H1 (cell line): ENCODE measurements around the gene ZNF598. TPM values are rescaled to one million over a fixed set of nuclear protein-coding genes. Genes with fewer than 3 reads are reported as not detected.

ENCODE experiments used
- CTCF ChIA-PET: fragments of 300-600 bp; sonication (Branson Sonifier 250); formaldehyde crosslinking; loops from one replicate; lab custom pipeline; 2021; ENCODE audit not compliant: partially characterized antibody; lab: Charles Lee
- POLR2A ChIA-PET: fragments of 300-600 bp; sonication (Branson Sonifier 250); formaldehyde crosslinking; loops from one replicate; lab custom pipeline; 2021; ENCODE audit warnings: inconsistent platforms; ENCODE audit not compliant: partially characterized antibody; lab: Charles Lee
- DNase-seq, 2 experiments: peaks; one replicate each; pipeline versions ENCODE4 v3.0.0 to v3.0.0-alpha.2; 2010 to 2022; ENCODE audit warnings: low spot score in 2 of 2, low read depth in 1 of 2, mixed read lengths in 1 of 2
- FAIRE-seq: peaks from 2 replicates; lab custom pipeline; 2011; peaks lifted over from hg19 to GRCh38; lab: Jason Lieb, UNC
- H2AFZ ChIP-seq: 2 replicates; pipeline ENCODE4 v1.8.1; 2012; ENCODE audit warnings: low read length, inconsistent platforms
- H2AK5ac ChIP-seq: 2 replicates; pipeline ENCODE4 v1.6.1; 2013; ENCODE audit warnings: low read depth, low read length
- H2BK120ac ChIP-seq: replicated peaks from 2 replicates; pipeline ENCODE3; 2013; ENCODE audit warnings: low read depth, low read length, inconsistent platforms
- H2BK12ac ChIP-seq: 2 replicates; pipeline ENCODE4 v1.6.1; 2013; ENCODE audit warnings: low read depth, low read length
- H2BK15ac ChIP-seq: 2 replicates; pipeline ENCODE4 v1.6.1; 2013; ENCODE audit warnings: low read length
- H2BK20ac ChIP-seq: 2 replicates; pipeline ENCODE4 v1.6.1; 2013; ENCODE audit warnings: low read length
- H2BK5ac ChIP-seq: 2 replicates; pipeline ENCODE4 v1.6.1; 2013; ENCODE audit warnings: low read depth, low read length
- H3K14ac ChIP-seq: 2 replicates; pipeline ENCODE4 v1.6.1; 2013; ENCODE audit warnings: inconsistent platforms; ENCODE audit not compliant: insufficient read length
- H3K18ac ChIP-seq: 2 replicates; pipeline ENCODE4 v1.6.1; 2013; ENCODE audit warnings: low read length; ENCODE audit errors: extremely low read depth
- H3K23ac ChIP-seq: 2 replicates; pipeline ENCODE4 v1.6.1; 2013; ENCODE audit warnings: inconsistent platforms; ENCODE audit not compliant: insufficient read length
- H3K23me2 ChIP-seq: 2 replicates; pipeline ENCODE4 v1.6.1; 2013; ENCODE audit warnings: low read depth, low read length
- H3K27ac ChIP-seq: 2 replicates; pipeline ENCODE4 v1.6.1; 2011; ENCODE audit warnings: low read depth, low read length, inconsistent platforms
- H3K27me3 ChIP-seq, 4 experiments: replicated peaks in 1 of 4; 1 replicate in 1 of 4; 2 replicates in 3 of 4; pipeline versions ENCODE4 v1.6.1 to v1.8.1; 2011 to 2013; ENCODE audit warnings: low read length in 3 of 4, mild to moderate bottlenecking in 3 of 4, inconsistent platforms in 2 of 4, mixed read lengths in 2 of 4, moderate library complexity in 1 of 4; ENCODE audit not compliant: control insufficient read depth in 3 of 4, insufficient read depth in 3 of 4; ENCODE audit errors: extremely low read depth in 1 of 4
- H3K36me3 ChIP-seq, 4 experiments: 2 replicates each; pipeline versions ENCODE4 v1.6.1 to v1.8.1; 2011 to 2013; ENCODE audit warnings: mild to moderate bottlenecking in 4 of 4, low read length in 3 of 4, moderate library complexity in 2 of 4, control low read depth in 1 of 4, inconsistent platforms in 1 of 4; ENCODE audit not compliant: insufficient read depth in 4 of 4, control insufficient read depth in 2 of 4
- H3K4ac ChIP-seq: replicated peaks from 2 replicates; pipeline ENCODE3; 2013; ENCODE audit warnings: low read length, low read depth, mixed read lengths, inconsistent platforms; ENCODE audit not compliant: insufficient read length
- H3K4me1 ChIP-seq, 4 experiments: replicated peaks in 1 of 4; 1 replicate in 1 of 4; 2 replicates in 3 of 4; pipeline versions ENCODE4 v1.6.1 to v1.8.1; 2011 to 2013; ENCODE audit warnings: low read length in 3 of 4, inconsistent platforms in 2 of 4, mixed read lengths in 1 of 4; ENCODE audit not compliant: insufficient read depth in 4 of 4, control insufficient read depth in 3 of 4
- H3K4me2 ChIP-seq, 2 experiments: 2 replicates each; pipeline versions ENCODE4 v1.6.1 to v1.8.1; 2011 to 2013; ENCODE audit warnings: low read depth in 2 of 2, low read length in 2 of 2, control low read depth in 1 of 2, inconsistent platforms in 1 of 2, mild to moderate bottlenecking in 1 of 2; ENCODE audit not compliant: insufficient read depth in 1 of 2
- H3K4me3 ChIP-seq, 4 experiments: fragments of 200-600, 300-600 bp in 1 of 4; sonication (generic), shearing (Covaris generic), sonication (Bioruptor Twin) in 1 of 4; 2 replicates each; pipeline versions ENCODE4 v1.5.1 to v1.8.1; 2011 to 2016; ENCODE audit warnings: low read length in 4 of 4, low read depth in 3 of 4, control low read depth in 2 of 4, inconsistent platforms in 2 of 4, mild to moderate bottlenecking in 2 of 4, mixed read lengths in 1 of 4, moderate library complexity in 1 of 4; ENCODE audit not compliant: insufficient read depth in 2 of 4; ENCODE audit errors: extremely low read depth in 1 of 4
- H3K56ac ChIP-seq: replicated peaks from 2 replicates; pipeline ENCODE3; 2013; ENCODE audit warnings: low read depth, mild to moderate bottlenecking, mixed read lengths, low read length, inconsistent platforms; ENCODE audit not compliant: insufficient read length
- H3K79me1 ChIP-seq: 2 replicates; pipeline ENCODE4 v1.6.1; 2013; ENCODE audit warnings: low read depth, low read length, control low read depth
- H3K79me2 ChIP-seq, 2 experiments: 2 replicates each; pipeline versions ENCODE4 v1.6.1 to v1.8.1; 2012 to 2013; ENCODE audit warnings: low read length in 2 of 2, mild to moderate bottlenecking in 2 of 2, inconsistent platforms in 1 of 2; ENCODE audit not compliant: insufficient read depth in 2 of 2, control insufficient read depth in 1 of 2
- H3K9ac ChIP-seq, 4 experiments: replicated peaks in 1 of 4; 1 replicate in 1 of 4; 2 replicates in 3 of 4; pipeline versions ENCODE4 v1.6.1 to v1.8.1; 2011 to 2013; ENCODE audit warnings: low read depth in 3 of 4, low read length in 3 of 4, control low read depth in 2 of 4, mild to moderate bottlenecking in 2 of 4, moderate library complexity in 2 of 4, inconsistent platforms in 1 of 4; ENCODE audit errors: extremely low read depth in 1 of 4
- H3K9me3 ChIP-seq, 2 experiments: 2 replicates each; pipeline versions ENCODE4 v1.6.1 to v1.8.1; 2012 to 2013; ENCODE audit warnings: mild to moderate bottlenecking in 2 of 2, moderate library complexity in 2 of 2, control low read depth in 1 of 2, inconsistent platforms in 1 of 2, low read depth in 1 of 2, low read length in 1 of 2, mixed read lengths in 1 of 2; ENCODE audit not compliant: insufficient read depth in 2 of 2
- H4K20me1 ChIP-seq, 2 experiments: replicated peaks in 1 of 2; 2 replicates each; pipeline versions ENCODE3 to v1.8.1; 2011 to 2013; ENCODE audit warnings: inconsistent platforms in 2 of 2, low read length in 2 of 2, mild to moderate bottlenecking in 1 of 2; ENCODE audit not compliant: insufficient read depth in 2 of 2, control insufficient read depth in 1 of 2
- H4K5ac ChIP-seq: 2 replicates; pipeline ENCODE4 v1.6.1; 2013; ENCODE audit warnings: low read length, low read depth, mixed read lengths, inconsistent platforms; ENCODE audit not compliant: insufficient read length
- H4K8ac ChIP-seq: 2 replicates; pipeline ENCODE4 v1.8.0; 2013; ENCODE audit warnings: mild to moderate bottlenecking, moderate library complexity, low read length, inconsistent platforms; ENCODE audit not compliant: insufficient read depth; ENCODE audit errors: extremely low read depth
- H4K91ac ChIP-seq: replicated peaks from 2 replicates; pipeline ENCODE3; 2013; ENCODE audit warnings: low read length, mixed read lengths, inconsistent platforms; ENCODE audit not compliant: insufficient read length
- ASH2L ChIP-seq: fragments of 200-600, 300-600 bp; sonication (generic); IDR thresholded peaks from one replicate; pipeline ENCODE4 v1.7.1; 2017; ENCODE audit warnings: low read length
- CHD1 ChIP-seq: IDR thresholded peaks from 2 replicates; pipeline ENCODE4 v1.6.1; 2012; ENCODE audit warnings: low read depth, low read length, improper control_type of control experiment
- CTBP2 ChIP-seq: IDR thresholded peaks from 2 replicates; pipeline ENCODE4 v1.7.0; 2011; ENCODE audit warnings: borderline replicate concordance, mild to moderate bottlenecking, moderate library complexity, mixed read lengths, low read length; ENCODE audit not compliant: insufficient read depth, insufficient read length
- GTF2F1 ChIP-seq: IDR thresholded peaks from 2 replicates; pipeline ENCODE4 v1.6.1; 2012; ENCODE audit warnings: low read depth, low read length, improper control_type of control experiment, borderline replicate concordance
- KDM1A ChIP-seq: fragments of 200-600, 300-600 bp; sonication (generic); IDR thresholded peaks from 2 replicates; pipeline ENCODE4 v1.7.1; 2016; ENCODE audit warnings: mild to moderate bottlenecking, low read length, borderline replicate concordance
- KDM4A ChIP-seq: IDR thresholded peaks from one replicate; pipeline ENCODE4 v1.7.1; 2012; ENCODE audit warnings: low read depth, mild to moderate bottlenecking, moderate library complexity, low read length, inconsistent platforms; ENCODE audit not compliant: severe bottlenecking
- KDM5A ChIP-seq: fragments of 200-600 bp; IDR thresholded peaks from 2 replicates; pipeline ENCODE4 v1.7.1; 2012; ENCODE audit warnings: mild to moderate bottlenecking, low read length, inconsistent platforms, mixed read lengths
- NRF1 ChIP-seq: IDR thresholded peaks from 2 replicates; pipeline ENCODE4 v1.6.1; 2011; ENCODE audit warnings: mild to moderate bottlenecking, low read depth, low read length, improper control_type of control experiment
- POLR2A ChIP-seq, 2 experiments: IDR thresholded peaks; 1 replicate in 1 of 2; 2 replicates in 1 of 2; pipeline ENCODE4 v1.6.1; 2011; ENCODE audit warnings: low read depth in 2 of 2, low read length in 2 of 2, mild to moderate bottlenecking in 2 of 2; ENCODE audit errors: control extremely low read depth in 1 of 2
- POLR2AphosphoS5 ChIP-seq: IDR thresholded peaks from 2 replicates; pipeline ENCODE4 v1.6.1; 2011; ENCODE audit warnings: low read depth, low read length
- SP4 ChIP-seq: IDR thresholded peaks from 2 replicates; pipeline ENCODE4 v1.6.1; 2012; ENCODE audit warnings: low read length, inconsistent platforms
- WGBS, 2 experiments: shearing (Covaris generic) in 1 of 2; methylation state at CpG; one replicate each; pipeline versions ENCODE4 v1.1.6 to v1.1.7; 2013 to 2015; ENCODE audit warnings: low lambda C conversion rate in 2 of 2, mixed read lengths in 2 of 2, inconsistent platforms in 1 of 2, low coverage in 1 of 2, missing lambda C conversion rate in 1 of 2; ENCODE audit not compliant: insufficient replicate concordance in 2 of 2, insufficient coverage in 1 of 2, insufficient read length in 1 of 2; ENCODE audit errors: extremely low coverage in 1 of 2, missing lambda C conversion rate in 1 of 2; 5-methylcytosine and 5-hydroxymethylcytosine counted together
- polyA plus RNA-seq, 7 experiments: library from polyadenylated mRNA; depleted of rRNA in 3 of 7; stranded (reverse) in 5 of 7; unstranded in 2 of 7; fragments of >200 nt in 5 of 7; fragments of 200-250 nt in 2 of 7; gene quantifications; 1 replicate in 5 of 7; 2 replicates in 1 of 7; 4 replicates in 1 of 7; pipeline versions ENCODE4 v1.2.1 to v1.2.3, GENCODE V29; 2011 to 2013; ENCODE audit warnings: missing spikeins in 2 of 7, mixed read lengths in 2 of 7
- total RNA-seq: library from RNA; stranded (reverse); fragmentation: NEBNext Ultra II Directional; extraction: Animal tissue kit (Norgen Biotek cat#: 25700); gene quantifications from 2 replicates; pipeline ENCODE4 v1.2.1, GENCODE V29; 2021
- TF ChIP-seq, protein P1 (sequence below): IDR thresholded peaks from 2 replicates; pipeline ENCODE4 v1.6.1; 2012; ENCODE audit warnings: inconsistent platforms
- TF ChIP-seq, protein P2 (sequence below): IDR thresholded peaks from 2 replicates; pipeline ENCODE4 v1.6.1; 2011; ENCODE audit warnings: low read depth, mild to moderate bottlenecking, low read length; ENCODE audit not compliant: insufficient read depth

Gene ZNF598
- total and polyA plus RNA-seq, 2 of the 8 experiments (the other 6 are each of a cell fraction or from before 2014, with no cell fraction given): 29.3 to 47.6 TPM

- H3K4ac ChIP-seq: no peak overlapping the region
- H3K23me2 ChIP-seq: peaks cover 22% of the 10 kb centered on the region; the same call in 1 of the 2 replicates
- peak overlapping the region in 1 of 2 experiments; percentile 83; a peak in 2 of 4 replicates for H3K4me2 ChIP-seq
- no peaks in the 10 kb centered on the region for H3K79me1 ChIP-seq
- no peak overlapping the region for H3K27ac ChIP-seq
- H2BK5ac ChIP-seq: no peak overlapping the region
- no peak overlapping the region for H2BK120ac ChIP-seq
- no peak overlapping the region for H4K5ac ChIP-seq
- H3K23ac ChIP-seq: no peak overlapping the region
- no peak overlapping the region for H3K18ac ChIP-seq
- ChIA-PET CTCF (interaction anchor here (0.7 to 6.8 kb wide), 4 partner anchors 11 to 1646 kb away, joined by 3 to 55 read pairs (median 8); partner anchors contain the start of gene NOXO1), POLR2A (interaction anchor here (0.7 to 28.2 kb wide), 9 partner anchors 10 to 1038 kb away, joined by 3 to 736 read pairs (median 6); partner anchors contain the start of genes GFER, NDUFB10, RNF151 and RPS2)
- H4K91ac ChIP-seq: no peak overlapping the region
- H2AK5ac ChIP-seq: no peak overlapping the region
- no peak overlapping the region for H2BK15ac ChIP-seq
- WGBS, 2 experiments: 97% methylated on average over 2 of the region's 2 CpGs; no CpG with 5 or more reads in 1 of the 2 experiments
- H2AFZ ChIP-seq: no peak overlapping the region
- H3K4me1 ChIP-seq: peaks cover 0 to 22% (median 18%) of the 10 kb centered on the region in 4 experiments; a peak in 6 of 7 replicates
- H3K9me3 ChIP-seq: no peaks in the 10 kb centered on the region
- no peak overlapping the region for H2BK20ac ChIP-seq
- no peaks in the 10 kb centered on the region for H3K79me2 ChIP-seq
- peaks cover 3 to 13% (median 8%) of the 10 kb centered on the region in 4 experiments; a peak in 5 of 8 replicates for H3K36me3 ChIP-seq
- H4K8ac ChIP-seq: no peak overlapping the region
- peak overlapping the region in 1 of 4 experiments; percentile 82; a peak in 1 of 8 replicates for H3K4me3 ChIP-seq
- no peak overlapping the region for H3K14ac ChIP-seq
- peaks cover 7 to 8% of the 10 kb centered on the region in 2 experiments for H4K20me1 ChIP-seq
- no peak for FAIRE-seq
- no peak overlapping the region; a peak in 1 of 7 replicates for H3K9ac ChIP-seq
- H3K56ac ChIP-seq: no peak overlapping the region
- peaks cover 4 to 32% (median 20%) of the 10 kb centered on the region in 4 experiments for H3K27me3 ChIP-seq
- H2BK12ac ChIP-seq: no peak overlapping the region
- DNase-seq: no peak
- TF ChIP-seq SP4 (no peak), CTBP2 (no peak), KDM1A (no peak), POLR2A (IDR thresholded peaks at IDR 0.05; ENCODE audit: control extremely low read depth in 1 of 2, low read depth in 2 of 2, low read length in 2 of 2) (no peak), GTF2F1 (no peak), POLR2AphosphoS5 (no peak), KDM4A (no peak), NRF1 (no peak), ASH2L (no peak), KDM5A (no peak), CHD1 (no peak)
- TF ChIP-seq, protein P1, sequence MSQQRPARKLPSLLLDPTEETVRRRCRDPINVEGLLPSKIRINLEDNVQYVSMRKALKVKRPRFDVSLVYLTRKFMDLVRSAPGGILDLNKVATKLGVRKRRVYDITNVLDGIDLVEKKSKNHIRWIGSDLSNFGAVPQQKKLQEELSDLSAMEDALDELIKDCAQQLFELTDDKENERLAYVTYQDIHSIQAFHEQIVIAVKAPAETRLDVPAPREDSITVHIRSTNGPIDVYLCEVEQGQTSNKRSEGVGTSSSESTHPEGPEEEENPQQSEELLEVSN: no peak
- TF ChIP-seq, protein P2, sequence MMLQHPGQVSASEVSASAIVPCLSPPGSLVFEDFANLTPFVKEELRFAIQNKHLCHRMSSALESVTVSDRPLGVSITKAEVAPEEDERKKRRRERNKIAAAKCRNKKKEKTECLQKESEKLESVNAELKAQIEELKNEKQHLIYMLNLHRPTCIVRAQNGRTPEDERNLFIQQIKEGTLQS: no peak
Observed at GRCh38 chr16:1993731-1994131, 15.9 kb downstream of the ZNF598 start.
